Fibroblast of the conjunctiva (primary cell): ENCODE measurements around the gene CCDC15.

Experiments
- DNase-seq: peaks from one replicate; pipeline ENCODE4 v3.0.0-alpha.2; 2010; ENCODE audit warnings: low read depth

Gene CCDC15

DNA sequence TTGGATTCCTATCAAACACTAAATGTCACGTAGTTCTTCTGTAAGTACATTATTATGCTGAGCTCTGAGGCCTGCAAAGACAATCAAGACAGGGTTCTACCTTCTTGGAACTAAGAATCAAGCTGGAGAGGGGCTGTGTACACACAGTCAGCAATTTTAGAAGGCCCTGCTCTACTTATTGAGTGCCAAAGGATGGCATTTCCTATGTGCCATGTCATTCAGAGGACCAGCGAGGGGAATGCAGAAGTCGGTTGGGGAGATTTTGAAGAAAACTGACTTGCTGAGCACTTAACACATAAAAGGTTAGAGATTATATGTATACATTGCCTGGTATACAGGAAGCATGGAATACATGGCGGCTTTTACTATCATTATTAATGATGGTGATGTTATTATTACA is 114.4 kb downstream of the CCDC15 start:
- no peak for DNase-seq

DNA sequence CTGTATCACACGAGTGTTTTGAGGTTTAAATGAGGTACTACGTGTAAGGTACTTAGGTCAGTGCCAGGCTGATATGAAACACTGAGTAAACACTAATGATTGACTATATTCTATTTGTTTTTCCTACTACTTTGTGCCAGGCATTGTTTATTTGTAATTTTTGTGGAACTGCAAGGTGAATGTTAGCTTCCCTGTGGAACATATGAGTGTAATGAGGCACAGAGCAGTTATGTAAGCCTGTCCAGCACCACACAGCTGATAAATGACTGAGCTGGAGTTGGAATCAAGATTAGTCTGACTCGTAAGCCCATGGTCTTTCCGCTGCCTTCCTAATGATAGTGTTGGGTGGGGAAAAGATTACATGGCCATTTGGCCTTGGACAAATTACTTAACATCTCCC is 115.0 kb downstream of the CCDC15 start:
- no peak for DNase-seq

DNA sequence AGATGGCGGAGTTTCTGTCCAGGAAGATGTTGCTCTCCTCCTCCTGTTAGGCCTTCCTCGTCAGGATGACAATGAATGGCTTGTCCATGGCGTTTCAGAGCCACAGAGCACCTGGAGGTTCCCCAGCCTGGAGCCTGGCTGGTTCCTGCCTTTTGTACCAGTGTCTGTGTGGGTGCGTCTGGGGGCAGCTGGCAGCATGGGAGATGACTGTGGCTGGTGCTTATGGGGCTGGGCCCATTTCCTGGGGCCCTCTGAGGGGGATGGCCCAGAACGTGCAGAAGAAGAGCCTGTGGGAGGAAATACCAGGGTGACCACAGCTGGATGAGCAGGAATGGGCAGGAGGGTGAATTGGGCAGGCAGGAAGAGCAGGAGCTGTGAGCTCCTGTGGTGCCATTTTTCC is 115.8 kb downstream of the CCDC15 start:
- DNase-seq: no peak

DNA sequence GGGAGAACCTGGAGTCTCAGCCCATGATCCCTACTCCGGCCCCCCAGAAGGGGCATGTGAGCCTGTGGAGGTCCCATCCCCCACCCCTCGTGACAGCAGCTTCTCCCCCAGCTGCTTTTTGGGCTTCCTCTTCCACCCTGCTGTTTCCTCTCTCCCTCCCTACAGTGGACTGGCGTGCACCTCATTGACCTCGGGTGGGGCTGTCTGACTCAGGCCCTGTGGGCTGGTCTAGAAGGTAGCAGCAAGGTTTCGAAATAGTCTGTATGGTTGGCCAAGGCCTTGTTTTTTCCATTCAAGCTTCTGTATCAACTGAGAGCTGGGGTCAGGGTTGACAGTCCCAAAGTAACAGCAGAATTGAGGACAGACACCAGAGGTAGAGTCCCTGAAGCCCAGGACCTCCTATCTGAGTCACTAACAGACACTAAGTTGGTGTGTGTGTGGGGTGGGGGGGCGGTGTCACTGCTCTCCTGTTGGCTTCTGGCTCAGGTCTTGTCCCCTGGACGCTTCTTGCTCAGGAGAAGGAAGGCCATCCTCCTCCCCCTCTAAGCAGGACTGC is 116.8 kb downstream of the CCDC15 start:
- DNase-seq: peak; percentile 43

DNA sequence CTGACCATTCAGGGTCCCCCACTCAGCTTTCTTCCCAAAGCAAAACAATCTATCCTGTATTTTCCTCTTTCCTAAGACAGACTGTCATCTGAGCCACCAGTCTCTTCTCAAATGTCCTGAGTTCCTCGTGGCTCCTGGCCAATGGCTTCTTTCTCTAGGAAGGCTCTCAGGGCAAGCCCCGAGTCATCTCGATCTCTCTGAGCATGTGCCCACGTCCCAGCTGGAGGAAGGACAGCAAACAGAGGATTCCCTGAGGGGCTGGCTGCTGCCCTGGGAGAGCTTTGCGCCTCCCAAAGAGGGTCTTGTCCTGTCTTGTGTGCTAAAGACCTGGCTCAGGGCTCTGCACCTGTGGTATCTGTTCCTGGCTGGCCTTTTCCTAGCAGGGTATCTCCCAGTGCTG is 117.4 kb downstream of the CCDC15 start:
- DNase-seq: no peak

DNA sequence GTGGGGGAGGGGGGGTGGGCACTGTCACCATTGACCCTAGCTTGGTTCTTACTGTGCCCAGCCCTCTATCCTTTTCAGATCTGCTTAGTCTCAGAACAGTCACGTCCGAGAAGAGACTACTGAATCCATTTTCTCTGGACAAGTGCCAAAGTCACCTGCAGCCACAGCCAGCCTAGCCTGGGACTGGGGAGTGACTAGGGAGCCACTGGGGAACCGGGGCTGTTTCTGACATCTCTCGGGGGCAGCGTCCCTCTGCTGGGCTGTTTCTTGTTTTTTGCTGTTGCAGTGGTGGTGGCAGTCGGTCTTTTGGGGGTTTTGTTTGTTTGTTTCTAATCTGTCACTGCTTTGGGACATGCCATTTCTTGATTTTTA is 117.8 kb downstream of the CCDC15 start:
- no peak for DNase-seq

DNA sequence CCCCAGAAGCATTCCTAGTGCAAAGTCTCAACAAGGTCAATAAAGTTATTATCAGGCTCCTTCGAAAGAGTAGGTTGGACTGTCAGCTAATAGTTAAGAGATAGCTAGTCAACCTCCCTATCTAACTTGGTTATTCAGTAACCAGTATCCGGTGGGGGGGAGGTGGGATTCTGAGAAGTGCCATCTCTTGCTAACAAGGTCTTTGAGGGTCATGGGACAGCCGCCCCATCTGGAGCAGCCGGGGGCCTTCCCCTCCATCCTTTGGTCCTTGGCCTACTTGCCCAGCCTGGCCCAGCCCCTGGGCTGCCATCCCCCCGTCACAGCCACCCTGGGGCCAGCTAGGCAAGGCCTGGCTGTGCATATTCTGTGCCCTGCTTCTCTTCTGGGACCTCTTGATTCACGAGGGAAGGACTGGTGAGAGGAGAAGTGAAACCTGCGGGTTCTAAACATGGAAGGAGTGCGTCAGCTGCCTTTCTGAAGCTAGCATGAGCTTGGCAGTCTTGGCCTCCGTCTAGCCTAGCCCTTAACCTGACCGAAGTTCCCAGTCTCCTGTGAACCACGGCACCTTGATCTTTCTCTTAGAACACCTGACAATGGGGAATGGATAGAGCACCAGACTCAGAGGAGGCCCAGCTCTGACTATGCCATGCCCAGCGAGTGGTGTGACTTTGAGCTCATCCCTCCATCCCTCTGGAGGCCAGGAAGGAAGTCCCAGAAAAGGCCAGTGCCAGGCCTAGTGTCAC is 118.4 kb downstream of the CCDC15 start:
- DNase-seq: no peak

DNA sequence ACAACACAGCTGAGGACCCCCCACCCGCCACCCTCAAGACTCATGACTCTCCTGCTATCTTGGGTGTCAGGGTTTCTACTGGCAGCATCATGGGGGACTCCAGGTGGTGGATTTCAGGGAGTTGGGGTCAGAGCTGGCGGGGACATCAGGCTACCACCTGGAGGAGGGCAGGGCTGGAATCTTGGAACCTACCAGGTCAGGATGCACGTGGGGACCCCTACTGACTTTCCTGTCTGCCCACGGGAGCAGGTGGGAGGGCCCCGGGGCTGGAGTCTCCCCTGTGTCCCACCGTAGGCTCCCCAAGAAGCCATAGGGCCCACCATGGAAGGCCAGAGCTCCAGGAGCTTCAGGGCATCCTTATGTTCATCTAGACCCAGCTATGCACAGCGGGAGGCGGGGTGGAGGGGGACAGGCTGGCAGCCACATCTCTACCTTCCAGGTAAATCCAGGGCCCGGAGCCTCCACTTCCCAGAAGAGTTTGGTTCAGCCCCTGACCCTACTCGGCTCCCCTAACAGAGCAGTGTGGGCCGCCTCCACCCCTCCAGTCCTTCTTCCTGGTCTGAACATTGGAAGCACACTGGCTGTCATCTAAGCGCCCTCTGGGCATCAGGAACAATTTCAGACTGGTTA is 119.1 kb downstream of the CCDC15 start:
- DNase-seq: no peak

DNA sequence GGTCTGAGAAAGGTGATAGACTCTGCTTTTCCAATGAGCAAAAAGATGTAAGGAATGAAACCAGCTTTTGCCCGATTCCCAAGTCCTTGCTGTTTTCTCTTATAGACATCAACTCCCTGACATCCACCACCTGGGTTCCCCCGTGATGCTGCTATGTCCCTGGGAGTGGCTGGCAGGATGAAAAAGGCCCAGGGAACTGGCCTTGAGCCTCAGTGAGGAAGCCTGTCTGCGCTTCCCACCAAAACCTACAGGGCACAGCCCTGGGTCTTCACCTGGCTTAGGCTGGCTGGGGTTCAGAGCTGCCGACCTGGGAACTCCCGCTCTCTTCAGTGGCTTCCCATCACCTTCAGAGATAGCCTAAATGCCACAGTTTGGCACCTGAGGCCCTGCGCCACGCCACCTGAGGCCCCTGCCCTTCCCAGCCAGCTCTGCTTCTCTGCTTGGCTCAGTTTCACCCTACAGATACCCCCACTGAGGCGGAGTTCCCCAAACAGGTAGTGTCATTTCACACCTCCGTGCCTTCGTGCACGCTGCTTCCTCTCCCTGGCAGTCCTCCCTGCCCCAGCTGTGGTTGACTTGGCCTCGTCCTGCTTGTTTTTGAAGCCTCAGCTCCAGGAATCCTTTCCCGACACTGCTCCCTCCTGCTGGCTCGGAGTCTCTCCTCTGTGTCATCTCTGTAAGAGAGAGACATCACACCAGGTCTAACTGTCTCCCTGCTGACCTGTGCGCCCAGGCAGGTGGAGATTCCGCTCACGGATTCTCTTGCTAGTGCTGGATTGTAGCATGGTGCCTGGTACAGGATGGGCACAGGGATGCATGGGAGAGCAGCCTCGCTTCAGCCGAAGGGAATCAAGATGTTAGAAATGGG is 119.8 kb downstream of the CCDC15 start:
- DNase-seq: no peak

DNA sequence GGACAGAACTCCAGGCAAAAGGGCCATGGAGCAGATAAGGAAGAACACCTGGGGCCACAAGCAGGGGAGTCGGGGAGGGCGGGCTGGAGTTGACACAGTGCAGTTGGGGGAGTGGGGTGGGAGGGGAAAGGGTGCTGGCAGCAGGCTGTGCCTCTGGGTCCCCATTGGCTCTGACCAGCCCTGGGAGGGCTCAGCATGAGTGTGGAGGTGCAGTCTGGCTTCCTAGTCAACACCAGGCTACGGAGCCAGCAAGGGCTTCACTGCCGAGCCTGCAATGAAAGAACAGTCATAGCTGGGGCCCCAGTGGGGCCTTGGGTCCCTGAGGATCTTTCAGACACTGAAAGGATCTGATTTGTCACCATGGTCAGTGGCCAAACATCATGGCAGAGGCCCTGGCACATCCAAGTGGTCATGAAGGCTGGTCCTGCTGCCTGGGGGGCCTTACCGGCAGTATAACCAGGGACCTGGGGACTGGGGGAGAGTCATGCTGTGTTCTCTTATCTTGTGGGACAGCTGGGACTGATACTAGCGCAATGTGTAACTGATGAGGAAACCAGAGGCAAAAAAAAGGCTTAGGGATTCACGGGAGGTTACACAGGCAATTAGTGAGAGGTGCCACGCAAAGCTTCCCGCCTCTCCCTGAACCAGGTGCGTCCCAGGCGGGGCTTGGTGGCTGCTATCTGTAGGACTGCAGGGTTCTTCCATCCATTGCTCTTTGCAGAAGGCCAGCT is 120.7 kb downstream of the CCDC15 start:
- DNase-seq: no peak

DNA sequence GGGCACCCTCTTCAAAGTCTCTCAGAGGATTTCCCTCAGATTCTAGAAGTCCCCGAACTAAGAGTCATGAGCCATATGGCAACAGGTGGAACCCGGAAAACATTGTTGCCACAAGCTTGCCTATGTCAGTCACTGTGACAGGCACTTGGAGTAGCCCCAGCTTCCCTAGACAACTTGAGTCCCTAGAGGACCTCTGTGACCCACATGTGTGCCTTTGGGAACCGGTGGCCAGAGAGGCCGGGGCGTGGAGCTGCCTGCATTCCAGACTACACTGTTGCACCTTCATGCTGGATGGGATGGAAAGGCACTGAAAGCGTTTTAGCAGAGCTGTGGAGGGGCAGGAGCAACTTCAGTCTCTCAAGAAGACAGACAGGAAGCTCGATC is 121.2 kb downstream of the CCDC15 start:
- no peak for DNase-seq

DNA sequence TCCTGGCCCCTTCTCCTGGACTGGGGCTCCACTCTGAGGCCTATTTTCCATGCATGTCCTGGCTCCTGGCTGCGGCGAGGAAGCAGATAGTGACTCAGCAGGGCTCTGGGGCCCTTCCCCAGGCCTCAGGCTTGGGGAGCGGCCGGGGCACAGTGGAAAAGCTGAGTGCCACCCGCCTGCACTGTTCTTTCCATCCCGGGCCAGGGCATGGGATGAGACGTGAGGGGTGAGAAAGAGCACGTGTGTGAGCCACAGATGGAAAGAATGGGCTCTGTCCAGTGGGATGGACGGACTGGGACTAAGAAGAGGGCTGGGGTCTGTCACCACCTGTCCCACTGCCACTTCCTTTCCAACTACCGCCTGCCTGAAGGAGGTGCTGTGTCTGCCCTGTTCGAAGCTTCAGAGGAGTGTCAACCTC is 121.9 kb downstream of the CCDC15 start:
- DNase-seq: no peak

DNA sequence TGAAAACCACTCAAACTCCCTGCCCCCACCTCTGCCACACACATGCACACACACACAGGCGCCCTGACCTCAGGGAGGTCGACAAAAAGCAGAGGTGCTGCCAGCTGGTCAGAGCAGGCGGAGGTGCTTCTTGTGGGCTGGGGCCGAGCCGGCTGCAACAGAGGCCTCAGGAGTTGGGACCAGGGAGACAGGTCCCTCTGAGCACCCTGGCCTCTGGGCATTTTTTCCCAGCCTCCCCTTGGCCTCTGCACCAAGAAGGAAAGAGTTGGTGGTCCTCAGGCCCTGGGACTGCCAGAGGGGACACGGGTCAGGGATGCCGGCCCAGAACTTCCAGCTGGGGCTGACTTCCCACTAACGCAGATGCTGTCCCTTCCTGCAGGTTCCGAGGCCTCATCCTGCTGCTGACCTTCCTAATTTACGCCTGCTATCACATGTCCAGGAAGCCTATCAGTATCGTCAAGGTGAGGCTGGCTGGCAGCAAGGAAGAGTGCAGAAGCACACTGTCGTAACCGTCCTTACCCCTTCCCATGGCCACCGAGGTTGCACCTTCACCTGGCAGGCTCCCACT is 122.5 kb downstream of the CCDC15 start:
- DNase-seq: no peak

DNA sequence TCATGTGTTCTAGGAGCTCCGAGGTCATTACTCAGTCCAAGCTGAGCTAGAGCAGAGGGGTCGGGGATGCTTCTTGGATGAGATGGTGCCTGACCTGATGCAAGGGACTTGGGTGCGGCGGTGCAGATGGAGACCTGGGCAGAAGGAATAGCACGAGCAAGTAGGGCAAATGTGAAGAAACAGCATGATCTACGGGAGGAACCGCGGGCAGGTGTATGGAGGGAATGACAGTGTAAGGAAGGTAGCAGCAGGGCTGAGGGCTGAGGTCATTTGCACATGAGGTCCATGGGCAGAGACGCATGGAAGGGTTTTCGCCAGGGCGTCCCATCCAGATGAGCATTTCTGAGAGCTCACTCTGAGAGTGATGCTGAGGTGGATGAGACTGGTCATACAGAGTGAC is 124.0 kb downstream of the CCDC15 start:
- no peak for DNase-seq

DNA sequence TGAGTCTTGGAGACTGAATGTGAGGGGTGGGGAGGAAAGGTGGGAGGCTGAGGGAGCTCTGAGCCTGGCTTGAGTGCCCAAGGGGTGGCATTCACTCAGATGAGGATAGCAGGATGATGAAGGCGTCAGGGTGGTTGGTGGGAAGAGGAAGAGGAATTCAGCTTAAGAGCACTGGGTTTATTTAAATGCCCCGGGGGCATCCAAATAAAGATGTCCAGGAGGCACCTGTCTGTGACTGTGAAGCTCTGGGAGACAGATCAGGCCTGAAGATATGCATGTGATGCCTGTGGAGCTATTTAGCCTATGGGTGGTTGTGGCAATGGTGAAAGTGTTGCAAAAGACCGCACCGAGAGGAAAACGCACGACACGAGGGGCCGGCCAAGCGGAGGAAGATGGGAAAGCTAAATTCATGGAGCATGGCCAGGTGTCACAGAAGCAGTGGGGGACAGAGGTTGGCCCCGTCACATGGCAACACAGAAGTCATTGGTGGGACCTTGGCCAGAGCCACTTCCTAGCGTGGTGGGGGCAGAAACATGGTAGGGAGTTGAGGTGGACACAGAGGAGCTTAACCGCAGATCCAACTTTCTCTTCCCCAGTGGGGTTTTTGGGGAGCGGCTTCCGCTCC is 124.6 kb downstream of the CCDC15 start:
- no peak for DNase-seq

DNA sequence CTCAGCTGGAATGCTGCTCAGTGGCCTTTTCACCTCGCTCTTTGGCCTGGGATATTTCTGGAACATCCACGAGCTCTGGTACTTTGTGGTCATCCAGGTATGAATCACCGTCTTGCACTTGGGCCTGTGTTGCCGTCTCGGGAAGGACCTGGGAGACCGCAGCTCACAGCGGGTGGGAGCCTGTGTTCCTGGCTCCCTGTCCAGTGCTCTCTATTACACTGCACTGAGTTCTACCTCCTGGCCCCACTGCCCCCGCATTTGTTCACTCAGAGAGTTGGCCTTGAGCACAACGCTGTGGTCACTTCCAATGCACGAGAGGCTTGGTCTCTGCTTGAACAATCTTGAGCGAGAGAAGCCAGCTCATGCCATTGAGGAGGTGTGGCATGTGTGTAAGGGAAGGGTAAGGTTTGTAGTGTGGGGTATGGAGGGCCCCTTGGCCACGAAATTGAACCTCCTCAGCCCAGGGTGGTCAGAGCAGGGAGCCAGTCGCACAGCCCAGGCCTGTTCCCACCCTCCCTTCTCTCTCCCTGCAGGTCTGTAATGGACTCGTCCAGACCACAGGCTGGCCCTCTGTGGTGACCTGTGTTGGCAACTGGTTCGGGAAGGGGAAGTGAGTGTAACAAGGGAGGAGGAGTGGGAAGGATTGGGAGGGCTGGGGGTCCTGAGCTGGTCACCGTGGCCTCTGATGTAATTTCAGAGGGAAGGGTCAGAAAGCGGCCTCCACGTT is 125.3 kb downstream of the CCDC15 start:
- no peak for DNase-seq

DNA sequence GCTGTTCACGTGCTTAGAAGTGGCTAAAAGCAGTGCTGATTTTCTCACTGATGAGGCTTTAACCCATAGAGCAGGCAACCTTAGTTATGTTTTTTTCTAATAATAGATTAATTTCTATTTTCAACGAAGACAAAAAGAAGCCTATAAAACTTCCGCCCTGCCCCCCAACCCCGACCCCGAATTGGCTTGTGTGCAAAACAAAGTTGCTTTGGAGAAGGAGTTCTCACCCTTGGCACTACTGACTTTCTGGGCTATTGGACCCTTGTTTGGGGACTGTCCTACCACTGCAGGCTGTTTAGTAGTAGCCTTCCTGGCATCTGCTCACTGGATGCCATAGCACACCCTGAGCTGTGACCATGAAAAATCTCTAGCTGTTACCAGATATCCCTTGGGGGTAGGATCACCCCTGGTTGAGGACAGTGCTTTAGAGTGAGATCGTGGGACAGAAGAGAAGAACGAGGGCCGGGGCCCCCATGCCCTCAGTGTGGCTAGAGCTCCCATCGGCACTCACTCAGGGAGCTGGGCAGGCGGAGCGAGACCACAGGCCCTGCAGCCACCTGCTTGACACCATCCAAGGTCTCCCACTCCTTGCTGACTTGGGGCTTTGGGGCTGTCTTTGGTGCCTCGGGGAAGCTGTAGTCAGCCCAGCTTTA is 126.0 kb downstream of the CCDC15 start:
- DNase-seq: no peak

DNA sequence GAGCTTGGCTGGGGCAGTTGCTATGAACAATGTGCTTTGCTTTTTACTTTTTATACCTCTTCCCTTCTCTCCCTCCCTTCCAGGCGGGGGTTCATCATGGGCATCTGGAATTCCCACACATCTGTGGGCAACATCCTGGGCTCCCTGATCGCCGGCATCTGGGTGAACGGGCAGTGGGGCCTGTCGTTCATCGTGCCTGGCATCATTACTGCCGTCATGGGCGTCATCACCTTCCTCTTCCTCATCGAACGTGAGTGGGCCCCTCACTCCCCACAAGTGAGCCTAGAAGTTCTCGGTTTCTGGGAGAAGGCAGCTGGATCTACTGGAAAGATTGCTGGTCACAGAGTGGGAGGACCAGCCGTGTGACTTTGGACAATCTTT is 126.5 kb downstream of the CCDC15 start:
- no peak for DNase-seq

DNA sequence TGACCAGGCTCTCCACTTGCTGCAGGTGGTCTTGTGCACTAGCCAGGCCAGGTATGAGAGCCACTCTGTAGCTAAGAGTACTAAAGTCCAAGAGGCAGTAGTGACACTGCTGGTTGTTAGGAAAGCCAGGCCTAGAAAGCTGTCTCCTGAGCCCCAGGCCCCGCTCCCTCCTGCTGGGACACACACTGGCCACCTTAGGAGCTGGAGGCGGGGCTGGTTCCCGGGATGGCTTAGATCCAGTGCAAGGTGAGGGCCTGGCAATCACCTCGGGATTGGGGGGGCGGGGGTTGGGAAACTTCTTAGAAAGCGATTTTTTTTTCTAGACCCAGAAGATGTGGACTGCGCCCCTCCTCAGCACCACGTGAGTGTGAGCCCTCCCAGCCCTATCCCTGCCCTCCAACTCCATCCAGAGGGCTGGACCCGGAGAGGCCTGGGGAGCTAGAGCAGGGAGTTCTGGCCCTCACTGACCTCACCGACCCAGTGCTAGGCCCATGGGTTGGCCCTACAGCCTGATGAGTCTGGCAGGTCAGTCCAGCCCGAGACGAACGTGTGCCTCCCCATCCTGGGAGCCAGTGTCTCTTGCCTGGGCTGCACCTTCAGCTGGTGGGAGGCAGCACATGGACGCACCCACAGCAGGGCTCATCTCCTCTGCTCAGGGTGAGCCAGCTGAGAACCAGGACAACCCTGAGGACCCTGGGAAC is 127.2 kb downstream of the CCDC15 start:
- DNase-seq: no peak

DNA sequence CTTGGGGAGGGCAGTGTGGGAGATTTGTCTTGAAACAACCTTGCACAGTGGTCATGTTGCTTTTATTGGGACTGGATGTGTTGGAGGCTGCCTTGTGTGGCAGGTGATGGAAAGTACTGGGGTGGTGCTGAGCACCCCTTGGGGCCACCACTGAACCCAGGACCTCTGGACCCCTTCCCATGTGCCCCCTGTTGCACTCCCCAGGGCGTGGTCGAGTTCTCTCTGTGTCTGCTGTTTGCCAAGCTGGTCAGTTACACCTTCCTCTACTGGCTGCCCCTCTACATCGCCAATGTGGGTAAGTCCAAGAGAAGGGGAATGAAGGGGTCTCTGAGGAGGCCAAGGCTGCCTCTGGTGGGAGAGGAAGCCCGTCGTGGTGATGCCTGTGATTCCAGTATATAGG is 128.0 kb downstream of the CCDC15 start:
- no peak for DNase-seq
